HG03378 (cell line): ENCODE data around the gene DUS1L.

Experiments
- ATAC-seq: cut with Tn5 transposase; IDR thresholded peaks from one replicate; pipeline ENCODE4 v1.9.1; 2021; ENCODE audit warnings: mild to moderate bottlenecking, moderate library complexity; ENCODE audit not compliant: unreplicated experiment

The DUS1L gene

GRCh38 chr17:82101301-82101715 is 35.7 kb upstream of the DUS1L start:
- ATAC-seq = no peak

- ATAC-seq = no peak
Measured at GRCh38 chr17:82100502-82101298, 35.1 kb upstream of the DUS1L start.

GRCh38 chr17:82098939-82099763 is 33.5 kb upstream of the DUS1L start:
- peak; percentile 6 for ATAC-seq

GRCh38 chr17:82098169-82098938 is 32.8 kb upstream of the DUS1L start, which contains the start of gene FASN:
TSS of gene FASN (minus strand) at chr17:82098236. CDS start at chr17:82096445, 1,791 bp downstream.
- ATAC-seq = peak; percentile 52

GRCh38 chr17:82097919-82098168 is 32.2 kb upstream of the DUS1L start:
- peak; percentile 8 for ATAC-seq

GRCh38 chr17:82097184-82097918 is 31.7 kb upstream of the DUS1L start:
- ATAC-seq = no peak

GRCh38 chr17:82096709-82097183 is 31.1 kb upstream of the DUS1L start:
- ATAC-seq = no peak

- ATAC-seq = no peak
Measured at GRCh38 chr17:82095777-82096708, 30.4 kb upstream of the DUS1L start.

GRCh38 chr17:82094931-82095776 is 29.6 kb upstream of the DUS1L start:
- no peak for ATAC-seq

GRCh38 chr17:82092995-82093751 is 27.6 kb upstream of the DUS1L start:
- ATAC-seq = no peak

- ATAC-seq = no peak
Measured at GRCh38 chr17:82092628-82092994, 27.0 kb upstream of the DUS1L start.

- ATAC-seq = no peak
Measured at GRCh38 chr17:82092094-82092586, 26.5 kb upstream of the DUS1L start.

- no peak for ATAC-seq
Measured at GRCh38 chr17:82091264-82092066, 25.9 kb upstream of the DUS1L start.

GRCh38 chr17:82090549-82091263 is 25.1 kb upstream of the DUS1L start:
- no peak for ATAC-seq

GRCh38 chr17:82089723-82090548 is 24.3 kb upstream of the DUS1L start:
- ATAC-seq = no peak
